HTR-8/SVneo (cell line): Measurements from ENCODE around the gene IBA57.
A peak's percentile ranks its signal among the peaks of the same experiment; 100 is the strongest.

Source experiments
- DNase-seq: peaks from one replicate; pipeline ENCODE4 v3.0.0; 2011; ENCODE audit warnings: low spot score, mixed read lengths; ENCODE audit not compliant: insufficient read length
- FAIRE-seq: peaks from 2 replicates; lab custom pipeline; 2011; peaks lifted over from hg19 to GRCh38; lab: Jason Lieb, UNC

Gene IBA57

GRCh38 chr1:228154670-228155571 is 10.7 kb upstream of the IBA57 start:
- DNase-seq (no peak), FAIRE-seq (no peak)

GRCh38 chr1:228155596-228156514 is 9.7 kb upstream of the IBA57 start:
- FAIRE-seq (peak; percentile 86), DNase-seq (no peak)

GRCh38 chr1:228156515-228156881 is 9.1 kb upstream of the IBA57 start:
- FAIRE-seq (no peak), DNase-seq (no peak)

- FAIRE-seq (no peak), DNase-seq (no peak)
These were observed 8.5 kb upstream of the IBA57 start for GRCh38 chr1:228156941-228157728.

GRCh38 chr1:228157729-228158126 is 7.9 kb upstream of the IBA57 start:
- FAIRE-seq (no peak), DNase-seq (no peak)

- no peak for FAIRE-seq
- DNase-seq, result no peak
These were observed 7.2 kb upstream of the IBA57 start for GRCh38 chr1:228158151-228159007.

- FAIRE-seq (no peak), DNase-seq (no peak)
These were observed 6.5 kb upstream of the IBA57 start for GRCh38 chr1:228159008-228159665.

GRCh38 chr1:228160201-228160761 is 5.3 kb upstream of the IBA57 start:
- DNase-seq (no peak), FAIRE-seq (no peak)

GRCh38 chr1:228161362-228161761 is 4.2 kb upstream of the IBA57 start:
- DNase-seq (no peak), FAIRE-seq (no peak)

- FAIRE-seq (no peak), DNase-seq (no peak)
These were observed 3.7 kb upstream of the IBA57 start for GRCh38 chr1:228161866-228162265.

GRCh38 chr1:228162286-228163006 is 3.2 kb upstream of the IBA57 start:
- FAIRE-seq (no peak), DNase-seq (no peak)

GRCh38 chr1:228163007-228163753 is 2.4 kb upstream of the IBA57 start:
- DNase-seq (peak; percentile 53), FAIRE-seq (peak; percentile 76)

GRCh38 chr1:228163776-228164519 is 1.7 kb upstream of the IBA57 start:
- no peak for FAIRE-seq

GRCh38 chr1:228164561-228165371 is 838 bp upstream of the IBA57 start:
- no peak for DNase-seq
- FAIRE-seq, result no peak

More at GRCh38 chr1:228163776-228164519, 1.7 kb upstream of the IBA57 start:
- DNase-seq, result no peak

- DNase-seq (peak; percentile 71), FAIRE-seq (peak; percentile 88)
These were observed 749 bp downstream of the IBA57 start for GRCh38 chr1:228166170-228166936.
